ENCODE results near the gene SEPTIN1. TPM values are rescaled to one million over a fixed set of nuclear protein-coding genes. Genes with fewer than 3 reads are reported as not detected.

Gene SEPTIN1
- polyA plus RNA-seq, 3 donors, result 0.31 to 0.60 (median 0.49) TPM

- no peak overlapping the region for H3K27ac ChIP-seq (ENCODE audit: low read depth in 1 of 2, low read length in 2 of 2)
- intact Hi-C loops (cut with micrococcal nuclease), result loop anchor here in 1 of 2 donors (10.0 kb wide), 1 partner anchor 46 kb away; the partner anchor contains the start of gene ZNF771
- no peak overlapping the region for H2AFZ ChIP-seq (ENCODE audit: insufficient read depth, low read depth, low read length, poor library complexity, severe bottlenecking)
- peaks cover 75% of the 10 kb centered on the region for H3K79me2 ChIP-seq (ENCODE audit: insufficient read depth, low read length)
- Mint-ChIP-seq H3K4me3 (no peak overlapping the region), H3K27ac (peak overlapping the region in 2 of 7 donors; percentile 22 to 28), H3K27me3 (ENCODE audit: low read depth in 3 of 3) (peaks cover 0 to 1% (median 0%) of the 10 kb centered on the region in 3 donors), H3K4me1 (peaks cover 32% of the 10 kb centered on the region), H3K9me3 (no peaks in the 10 kb centered on the region), H3K36me3 (peaks cover 56 to 70% of the 10 kb centered on the region in 2 donors)
- no peaks in the 10 kb centered on the region for H3K9me3 ChIP-seq (replicated peaks in 1 of 2; ENCODE audit: control insufficient read depth in 1 of 2, insufficient read depth in 1 of 2, low read length in 2 of 2)
- 93% methylated on average over 3 of the region's 9 CpGs for WGBS (ENCODE audit: insufficient coverage)
- no peaks in the 10 kb centered on the region for H3K27me3 ChIP-seq (ENCODE audit: control insufficient read depth in 2 of 2, insufficient read depth in 2 of 2, low read length in 2 of 2)
- peaks cover 79% of the 10 kb centered on the region for H4K20me1 ChIP-seq (ENCODE audit: insufficient read depth, low read length)
- TF ChIP-seq CTCF (IDR thresholded peaks at IDR 0.05), result no peak
- H3K9ac ChIP-seq (ENCODE audit: insufficient read depth, low read length, poor library complexity, severe bottlenecking), result no peak overlapping the region
- H3K4me2 ChIP-seq (replicated peaks; ENCODE audit: extremely low read depth, low read length, poor library complexity, severe bottlenecking), result no peak overlapping the region
- H3K4me3 ChIP-seq (replicated peaks in 1 of 3; ENCODE audit: low read depth in 2 of 3, low read length in 3 of 3), result no peak overlapping the region
- H3K36me3 ChIP-seq (replicated peaks in 1 of 2; ENCODE audit: control insufficient read depth in 1 of 2, insufficient read depth in 2 of 2, low read length in 2 of 2), result peaks cover 62 to 70% of the 10 kb centered on the region in 2 donors
- H3K4me1 ChIP-seq (ENCODE audit: control insufficient read depth in 1 of 2, insufficient read depth in 2 of 2, low read length in 2 of 2), result peaks cover 26 to 35% of the 10 kb centered on the region in 2 donors
- DNase-seq, result no peak
These were observed 23.8 kb downstream of the SEPTIN1 start for GRCh38 chr16:30358577-30358936.

GRCh38 chr16:30357715-30358576 lies 24.4 kb downstream of the SEPTIN1 start:
- Histone ChIP-seq H3K4me1 (ENCODE audit: control insufficient read depth in 1 of 2, insufficient read depth in 2 of 2, low read length in 2 of 2) (peaks cover 26 to 36% of the 10 kb centered on the region in 2 donors), H3K4me3 (replicated peaks in 1 of 3; ENCODE audit: low read depth in 2 of 3, low read length in 3 of 3) (no peak overlapping the region), H3K27me3 (ENCODE audit: control insufficient read depth in 2 of 2, insufficient read depth in 2 of 2, low read length in 2 of 2) (no peaks in the 10 kb centered on the region), H4K20me1 (ENCODE audit: insufficient read depth, low read length) (peaks cover 79% of the 10 kb centered on the region), H3K27ac (ENCODE audit: low read depth in 1 of 2, low read length in 2 of 2) (peak overlapping the region in 1 of 2 donors; percentile 99), H3K36me3 (replicated peaks in 1 of 2; ENCODE audit: control insufficient read depth in 1 of 2, insufficient read depth in 2 of 2, low read length in 2 of 2) (peaks cover 62 to 70% of the 10 kb centered on the region in 2 donors), H3K79me2 (ENCODE audit: insufficient read depth, low read length) (peaks cover 75% of the 10 kb centered on the region), H3K9me3 (replicated peaks in 1 of 2; ENCODE audit: control insufficient read depth in 1 of 2, insufficient read depth in 1 of 2, low read length in 2 of 2) (no peaks in the 10 kb centered on the region), H3K9ac (ENCODE audit: insufficient read depth, low read length, poor library complexity, severe bottlenecking) (no peak overlapping the region), H2AFZ (ENCODE audit: insufficient read depth, low read depth, low read length, poor library complexity, severe bottlenecking) (no peak overlapping the region), H3K4me2 (replicated peaks; ENCODE audit: extremely low read depth, low read length, poor library complexity, severe bottlenecking) (no peak overlapping the region)
- peak overlapping the region in 5 of 7 donors; percentile 6 to 81 (median 14) for H3K27ac Mint-ChIP-seq
- intact Hi-C loops (cut with micrococcal nuclease), result loop anchor here in 1 of 2 donors (10.0 kb wide), 1 partner anchor 47 kb away; the partner anchor contains the start of gene ZNF771
- H3K4me3 Mint-ChIP-seq, result peak overlapping the region in 1 of 2 donors; percentile 13
- no peak for TF ChIP-seq CTCF (IDR thresholded peaks at IDR 0.05)
- H3K27me3 Mint-ChIP-seq (ENCODE audit: low read depth in 3 of 3), result peaks cover 0 to 1% (median 0%) of the 10 kb centered on the region in 3 donors
- WGBS (ENCODE audit: insufficient coverage), result 92% methylated on average over 32 of the region's 37 CpGs
- H3K9me3 Mint-ChIP-seq, result no peaks in the 10 kb centered on the region
- H3K4me1 Mint-ChIP-seq, result peaks cover 32% of the 10 kb centered on the region
- no peak for DNase-seq
- H3K36me3 Mint-ChIP-seq, result peaks cover 55 to 70% of the 10 kb centered on the region in 2 donors

Measured in CD14-positive monocyte (primary cell).